OCI-LY3 (cell line): ENCODE data around the gene MAGEA2B.
"Not testable (repeated sequence)": the region's sequence is repeated elsewhere in the genome, so short reads cannot be mapped to it uniquely, and the experiment has no call there.

ENCODE experiments used
- EZH2phosphoT487 ChIP-seq: fragments of 200-600 bp; shearing (Covaris generic); IDR thresholded peaks from 2 replicates; pipeline ENCODE4 v1.6.1; 2018; ENCODE audit warnings: antibody characterized with exemption, mixed run types, low read depth
- TF ChIP-seq, protein P1 (sequence below): fragments of 200-600, 300-600 bp; sonication (generic); IDR thresholded peaks from 2 replicates; pipeline ENCODE4 v1.5.1; 2014; ENCODE audit warnings: antibody characterized with exemption, low read length, low read depth

- TF ChIP-seq, protein P1, sequence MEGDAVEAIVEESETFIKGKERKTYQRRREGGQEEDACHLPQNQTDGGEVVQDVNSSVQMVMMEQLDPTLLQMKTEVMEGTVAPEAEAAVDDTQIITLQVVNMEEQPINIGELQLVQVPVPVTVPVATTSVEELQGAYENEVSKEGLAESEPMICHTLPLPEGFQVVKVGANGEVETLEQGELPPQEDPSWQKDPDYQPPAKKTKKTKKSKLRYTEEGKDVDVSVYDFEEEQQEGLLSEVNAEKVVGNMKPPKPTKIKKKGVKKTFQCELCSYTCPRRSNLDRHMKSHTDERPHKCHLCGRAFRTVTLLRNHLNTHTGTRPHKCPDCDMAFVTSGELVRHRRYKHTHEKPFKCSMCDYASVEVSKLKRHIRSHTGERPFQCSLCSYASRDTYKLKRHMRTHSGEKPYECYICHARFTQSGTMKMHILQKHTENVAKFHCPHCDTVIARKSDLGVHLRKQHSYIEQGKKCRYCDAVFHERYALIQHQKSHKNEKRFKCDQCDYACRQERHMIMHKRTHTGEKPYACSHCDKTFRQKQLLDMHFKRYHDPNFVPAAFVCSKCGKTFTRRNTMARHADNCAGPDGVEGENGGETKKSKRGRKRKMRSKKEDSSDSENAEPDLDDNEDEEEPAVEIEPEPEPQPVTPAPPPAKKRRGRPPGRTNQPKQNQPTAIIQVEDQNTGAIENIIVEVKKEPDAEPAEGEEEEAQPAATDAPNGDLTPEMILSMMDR: not testable (repeated sequence)
- not testable (repeated sequence) for TF ChIP-seq EZH2phosphoT487
Observed at GRCh38 chrX:152734143-152734858, 19.9 kb downstream of the MAGEA2B start.
